H1 (cell line): ENCODE measurements around the gene ST3GAL3. TPM values are rescaled to one million over a fixed set of nuclear protein-coding genes. Genes with fewer than 3 reads are reported as not detected.

Source experiments
- BCL11A ChIP-seq, 2 experiments: IDR thresholded peaks; one replicate each; pipeline ENCODE4 v1.6.1; 2011; ENCODE audit warnings: low read depth in 2 of 2, low read length in 2 of 2, mild to moderate bottlenecking in 2 of 2
- CEBPB ChIP-seq: IDR thresholded peaks from 2 replicates; pipeline ENCODE4 v1.6.1; 2012; ENCODE audit warnings: low read depth, low read length
- TAF7 ChIP-seq: optimal IDR thresholded peaks from 2 replicates; pipeline ENCODE3; 2011; ENCODE audit warnings: low read depth, mild to moderate bottlenecking, inconsistent platforms, low read length, moderate library complexity, borderline replicate concordance
- polyA plus RNA-seq, 7 experiments: library from polyadenylated mRNA; depleted of rRNA in 3 of 7; stranded (reverse) in 5 of 7; unstranded in 2 of 7; fragments of >200 nt in 5 of 7; fragments of 200-250 nt in 2 of 7; gene quantifications; 1 replicate in 5 of 7; 2 replicates in 1 of 7; 4 replicates in 1 of 7; pipeline versions ENCODE4 v1.2.1 to v1.2.3, GENCODE V29; 2011 to 2013; ENCODE audit warnings: missing spikeins in 2 of 7, mixed read lengths in 2 of 7
- total RNA-seq: library from RNA; stranded (reverse); fragmentation: NEBNext Ultra II Directional; extraction: Animal tissue kit (Norgen Biotek cat#: 25700); gene quantifications from 2 replicates; pipeline ENCODE4 v1.2.1, GENCODE V29; 2021

ST3GAL3 gene
- total and polyA plus RNA-seq, 2 of the 8 experiments (the other 6 are each of a cell fraction or from before 2014, with no cell fraction given): 6.8 to 7.0 TPM

- TF ChIP-seq BCL11A (IDR thresholded peaks at IDR 0.05; ENCODE audit: low read depth in 2 of 2, low read length in 2 of 2): no peak
- TF ChIP-seq TAF7: no peak
- TF ChIP-seq CEBPB: no peak
These were observed 212.6 kb downstream of the ST3GAL3 start (continued) for GRCh38 chr1:43919906-43920305.
